Smooth muscle cell (in vitro differentiated cells): ENCODE measurements around the gene ADCY7. TPM values are rescaled to one million over a fixed set of nuclear protein-coding genes. Genes with fewer than 3 reads are reported as not detected.

Experiments used
- DNase-seq: peaks from one replicate; lab custom pipeline; 2025; ENCODE audit not compliant: unreplicated experiment; lab: John Stamatoyannopoulos, UW
- H2AFZ ChIP-seq: fragments of 200-600 bp; sonication (generic); 2 replicates; pipeline ENCODE4 v1.6.0; 2016; ENCODE audit warnings: antibody characterized with exemption, low read depth, mild to moderate bottlenecking
- H3F3A ChIP-seq: fragments of 200-600 bp; sonication (generic); 2 replicates; pipeline ENCODE4 v1.6.0; 2017; ENCODE audit warnings: antibody characterized with exemption, low read depth
- H3K27ac ChIP-seq: fragments of 200-600 bp; sonication (generic); 2 replicates; pipeline ENCODE4 v1.5.1; 2016; ENCODE audit warnings: low read depth, mild to moderate bottlenecking
- H3K27me3 ChIP-seq: fragments of 200-600 bp; sonication (generic); 2 replicates; pipeline ENCODE4 v1.6.1; 2016; ENCODE audit warnings: low read depth, mild to moderate bottlenecking
- H3K36me3 ChIP-seq: fragments of 200-600 bp; sonication (generic); 2 replicates; pipeline ENCODE4 v1.5.1; 2016; ENCODE audit warnings: low read depth
- H3K4me1 ChIP-seq: fragments of 200-600 bp; sonication (generic); 2 replicates; pipeline ENCODE4 v1.5.1; 2016; ENCODE audit warnings: low read depth
- H3K4me2 ChIP-seq: fragments of 200-600 bp; sonication (generic); 2 replicates; pipeline ENCODE4 v1.6.0; 2016; ENCODE audit warnings: mild to moderate bottlenecking
- H3K4me3 ChIP-seq: fragments of 200-600 bp; sonication (generic); 2 replicates; pipeline ENCODE4 v1.5.1; 2016; ENCODE audit warnings: mild to moderate bottlenecking
- H3K79me2 ChIP-seq: fragments of 200-600 bp; sonication (generic); 2 replicates; pipeline ENCODE4 v1.6.0; 2016; ENCODE audit warnings: low read depth, mild to moderate bottlenecking
- H3K9ac ChIP-seq: fragments of 200-600 bp; sonication (generic); 2 replicates; pipeline ENCODE4 v1.6.0; 2016; ENCODE audit warnings: low read depth
- H3K9me3 ChIP-seq: fragments of 200-600 bp; sonication (generic); replicated peaks from 2 replicates; pipeline ENCODE4 v1.5.1; 2016; ENCODE audit warnings: low read depth
- H4K20me1 ChIP-seq: fragments of 200-600 bp; sonication (generic); 2 replicates; pipeline ENCODE4 v1.6.0; 2016; ENCODE audit warnings: low read depth
- CTCF ChIP-seq: fragments of 200-600 bp; sonication (generic); IDR thresholded peaks from 2 replicates; pipeline ENCODE4 v1.5.1; 2017; ENCODE audit warnings: borderline replicate concordance, mild to moderate bottlenecking, antibody characterized with exemption; ENCODE audit not compliant: insufficient read depth, poor library complexity, severe bottlenecking
- WGBS: methylation state at CpG from one replicate; pipeline ENCODE4 v1.1.7; 2016; ENCODE audit warnings: low lambda C conversion rate; 5-methylcytosine and 5-hydroxymethylcytosine counted together
- polyA plus RNA-seq: library from polyadenylated mRNA; unstranded; fragments of >200 nt; fragmentation: Nextera tagmentation; extraction: Ambion mirVana; gene quantifications from 2 replicates; pipeline ENCODE4 v1.2.1, GENCODE V29; 2016
- total RNA-seq: library from RNA; depleted of rRNA; stranded (reverse); fragments of >200 nt; gene quantifications from 2 replicates; pipeline ENCODE4 v1.2.3, GENCODE V29; 2014

Gene ADCY7
- total and polyA plus RNA-seq, 2 experiments from 2014 or later, result 28.1 to 31.6 TPM

DNA sequence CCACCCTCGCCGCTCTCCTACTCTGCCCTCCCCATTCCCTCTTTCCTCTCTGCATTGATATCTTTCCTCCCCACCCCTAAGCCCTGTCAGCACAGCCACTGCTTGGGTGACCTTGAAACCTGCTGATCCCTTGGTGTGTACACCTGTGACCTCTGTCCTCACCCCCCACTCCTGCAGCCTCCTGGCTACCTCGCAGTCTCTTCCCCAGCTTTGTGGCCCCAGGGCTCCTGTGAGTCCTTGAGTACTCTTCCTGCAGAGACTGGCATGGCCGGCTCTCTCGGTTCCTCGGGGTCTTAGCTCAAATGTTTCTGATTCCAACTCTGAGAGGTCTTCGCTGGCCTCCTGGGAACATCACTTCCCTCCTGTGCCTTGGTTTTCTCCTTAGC is 31.7 kb downstream of the ADCY7 start:
- H3K27ac ChIP-seq, result no peak overlapping the region
- no peak overlapping the region for H3K9ac ChIP-seq
- H3K4me2 ChIP-seq, result no peak overlapping the region
- no peaks in the 10 kb centered on the region for H3K4me1 ChIP-seq
- H3K4me3 ChIP-seq, result no peak overlapping the region
- no peaks in the 10 kb centered on the region for H3F3A ChIP-seq
- no peaks in the 10 kb centered on the region for H3K27me3 ChIP-seq
- no peaks in the 10 kb centered on the region for H3K36me3 ChIP-seq
- no peak overlapping the region for H2AFZ ChIP-seq
- H3K79me2 ChIP-seq, result no peaks in the 10 kb centered on the region
- DNase-seq, result no peak
- no peak for TF ChIP-seq CTCF
- 96% methylated on average over 5 of the region's 7 CpGs for whole genome bisulfite sequencing
- no peaks in the 10 kb centered on the region for H4K20me1 ChIP-seq
- no peaks in the 10 kb centered on the region for H3K9me3 ChIP-seq

GRCh38 chr16:50298591-50299507 is 32.5 kb downstream of the ADCY7 start:
- no peak for DNase-seq
- WGBS, result 95% methylated on average over 29 of the region's 29 CpGs

GRCh38 chr16:50299508-50300105 is 33.3 kb downstream of the ADCY7 start:
- H3K36me3 ChIP-seq, result no peaks in the 10 kb centered on the region
- no peaks in the 10 kb centered on the region for H3K9me3 ChIP-seq
- H3F3A ChIP-seq, result no peaks in the 10 kb centered on the region
- H3K79me2 ChIP-seq, result no peaks in the 10 kb centered on the region
- H3K4me1 ChIP-seq, result no peaks in the 10 kb centered on the region
- H3K9ac ChIP-seq, result no peak overlapping the region
- H3K4me3 ChIP-seq, result no peak overlapping the region
- no peak overlapping the region for H2AFZ ChIP-seq
- H3K27me3 ChIP-seq, result no peaks in the 10 kb centered on the region
- H3K27ac ChIP-seq, result no peak overlapping the region
- no peak for DNase-seq
- H3K4me2 ChIP-seq, result no peak overlapping the region
- no peaks in the 10 kb centered on the region for H4K20me1 ChIP-seq
- TF ChIP-seq CTCF, result no peak
- WGBS, result 94% methylated on average over 12 of the region's 12 CpGs

More at GRCh38 chr16:50298591-50299507, 32.5 kb downstream of the ADCY7 start:
- Histone ChIP-seq H3K79me2 (no peaks in the 10 kb centered on the region), H4K20me1 (no peaks in the 10 kb centered on the region), H3F3A (no peaks in the 10 kb centered on the region), H3K9ac (no peak overlapping the region), H3K4me1 (no peaks in the 10 kb centered on the region), H3K9me3 (no peaks in the 10 kb centered on the region), H3K4me2 (no peak overlapping the region), H3K27me3 (no peaks in the 10 kb centered on the region), H3K27ac (no peak overlapping the region), H3K4me3 (no peak overlapping the region), H3K36me3 (no peaks in the 10 kb centered on the region), H2AFZ (no peak overlapping the region)
- TF ChIP-seq CTCF, result no peak
